Activated CD8-positive, alpha-beta memory T cell treated with anti-CD3 and anti-CD28 coated beads, Interleukin-2, amount 50 U/mL, for 48 hours (primary cell): Measurements from ENCODE around the gene C4orf50.
A peak's percentile ranks its signal among the peaks of the same experiment; 100 is the strongest.

Experiments
- DNase-seq: peaks from one replicate; pipeline ENCODE4 v3.0.0-alpha.2; 2020

The C4orf50 gene

GRCh38 chr4:6043188-6043587, 25.0 kb upstream of the C4orf50 start:
- DNase-seq = no peak

- no peak for DNase-seq
These were observed 24.2 kb upstream of the C4orf50 start for GRCh38 chr4:6042293-6043063.

GRCh38 chr4:6041800-6042199, 23.6 kb upstream of the C4orf50 start:
- DNase-seq = no peak

- no peak for DNase-seq
These were observed 20.5 kb upstream of the C4orf50 start for GRCh38 chr4:6038711-6039110.

- DNase-seq = no peak
These were observed 17.6 kb upstream of the C4orf50 start for GRCh38 chr4:6035786-6036185.

GRCh38 chr4:6033381-6033780, 15.2 kb upstream of the C4orf50 start:
- no peak for DNase-seq

- DNase-seq = no peak
These were observed 14.3 kb upstream of the C4orf50 start for GRCh38 chr4:6032249-6033244.

GRCh38 chr4:6031846-6032245, 13.6 kb upstream of the C4orf50 start:
- DNase-seq = no peak

GRCh38 chr4:6030679-6031078, 12.4 kb upstream of the C4orf50 start:
- no peak for DNase-seq

- no peak for DNase-seq
These were observed 11.0 kb upstream of the C4orf50 start for GRCh38 chr4:6029254-6029653.

GRCh38 chr4:6028168-6028567, 9.9 kb upstream of the C4orf50 start:
- DNase-seq = no peak

GRCh38 chr4:6027392-6027791, 9.2 kb upstream of the C4orf50 start:
- no peak for DNase-seq

- no peak for DNase-seq
These were observed 6.2 kb upstream of the C4orf50 start for GRCh38 chr4:6024313-6024960.

- no peak for DNase-seq
These were observed 5.5 kb upstream of the C4orf50 start for GRCh38 chr4:6023731-6024130.

- DNase-seq = no peak
These were observed 4.5 kb upstream of the C4orf50 start for GRCh38 chr4:6022607-6023288.

GRCh38 chr4:6021831-6022606, 3.8 kb upstream of the C4orf50 start:
- no peak for DNase-seq

GRCh38 chr4:6020613-6021012, 2.4 kb upstream of the C4orf50 start:
- DNase-seq = no peak

- DNase-seq = peak; percentile 58
These were observed 1.4 kb upstream of the C4orf50 start for GRCh38 chr4:6019316-6020263.

GRCh38 chr4:6017800-6018199, 431 bp downstream of the C4orf50 start:
- no peak for DNase-seq

GRCh38 chr4:6017030-6017429, 1.2 kb downstream of the C4orf50 start:
- no peak for DNase-seq

GRCh38 chr4:6013564-6013963, 4.7 kb downstream of the C4orf50 start:
- no peak for DNase-seq
